HepG2 (cell line): ENCODE data around the gene ZPBP. TPM values are rescaled to one million over a fixed set of nuclear protein-coding genes. Genes with fewer than 3 reads are reported as not detected.

Experiments used
- ATAC-seq: fragments of 200-7000 bp; cut with Tn5 transposase; 3 replicates; pipeline ENCODE4 v1.9.1; 2020; ENCODE audit warnings: mild to moderate bottlenecking, moderate library complexity
- BruUV-seq: library from RNA; stranded (reverse); fragments of 400-500 nt; replicated peaks from 2 replicates; lab custom pipeline; 2021; lab: Mats Ljungman, UMichigan
- CTCF ChIA-PET: fragments of 300-600 bp; formaldehyde crosslinking; extraction: SDS; loops from one replicate; lab custom pipeline; 2021; ENCODE audit warnings: low total read pairs, inconsistent platforms, low intra/inter-chr PET ratio; lab: Yijun Ruan, JAX
- POLR2A ChIA-PET: fragments of 350-600 bp; sonication (Branson Sonifier 250); formaldehyde crosslinking; loops from one replicate; lab custom pipeline; 2020; ENCODE audit warnings: antibody characterized with exemption, inconsistent platforms; lab: Yijun Ruan, JAX
- DNase-seq: peaks from one replicate; pipeline ENCODE4 v3.0.0-alpha.2; 2015; ENCODE audit warnings: low spot score
- FAIRE-seq: peaks from 3 replicates; lab custom pipeline; 2011; peaks lifted over from hg19 to GRCh38; lab: Jason Lieb, UNC
- H2AFZ ChIP-seq: one replicate; pipeline ENCODE4 v1.6.1; 2011; ENCODE audit warnings: low read length, inconsistent platforms
- H3K27ac ChIP-seq: fragments of 300-600 bp; 3 replicates; pipeline ENCODE4 v1.8.0; 2011; ENCODE audit warnings: mixed run types, mild to moderate bottlenecking, mixed read lengths, low read length, inconsistent platforms; ENCODE audit not compliant: insufficient read depth; ENCODE audit errors: extremely low read length
- H3K27me3 ChIP-seq, 2 experiments: fragments of 200-600 bp in 1 of 2; 2 replicates in 1 of 2; 3 replicates in 1 of 2; pipeline versions ENCODE4 v1.6.0 to v1.8.0; 2011; ENCODE audit warnings: low read length in 2 of 2, mild to moderate bottlenecking in 2 of 2, moderate library complexity in 2 of 2, inconsistent platforms in 1 of 2; ENCODE audit not compliant: insufficient read depth in 2 of 2, control insufficient read depth in 1 of 2
- H3K36me3 ChIP-seq, 2 experiments: fragments of 200-600 bp in 1 of 2; replicated peaks in 1 of 2; 2 replicates in 1 of 2; 3 replicates in 1 of 2; pipeline versions ENCODE4 v1.5.1 to v1.8.0; 2011; ENCODE audit warnings: low read length in 2 of 2, inconsistent platforms in 1 of 2; ENCODE audit not compliant: insufficient read depth in 2 of 2, control insufficient read depth in 1 of 2
- H3K4me1 ChIP-seq: 2 replicates; pipeline ENCODE4 v1.5.1; 2012; ENCODE audit warnings: low read length, inconsistent platforms; ENCODE audit not compliant: insufficient read depth
- H3K4me2 ChIP-seq: 2 replicates; pipeline ENCODE4 v1.6.0; 2011; ENCODE audit warnings: low read depth, low read length, inconsistent platforms
- H3K4me3 ChIP-seq, 3 experiments: fragments of 200-600 bp in 1 of 3; sonication (generic), shearing (Covaris generic) in 1 of 3; replicated peaks in 1 of 3; 2 replicates each; pipeline ENCODE4 v1.5.1; 2011 to 2016; ENCODE audit warnings: low read length in 3 of 3, inconsistent platforms in 2 of 3, low read depth in 2 of 3, mild to moderate bottlenecking in 2 of 3, control low read depth in 1 of 3, mixed read lengths in 1 of 3; ENCODE audit not compliant: insufficient read depth in 1 of 3
- H3K79me2 ChIP-seq: one replicate; pipeline ENCODE4 v1.6.1; 2011; ENCODE audit warnings: low read length, inconsistent platforms; ENCODE audit not compliant: insufficient read depth
- H3K9ac ChIP-seq: 2 replicates; pipeline ENCODE4 v1.6.0; 2011; ENCODE audit warnings: mild to moderate bottlenecking, low read depth, low read length, inconsistent platforms; ENCODE audit not compliant: insufficient read depth
- H3K9me3 ChIP-seq: 2 replicates; pipeline ENCODE4 v1.5.1; 2012; ENCODE audit warnings: mild to moderate bottlenecking, low read length
- H4K20me1 ChIP-seq: 2 replicates; pipeline ENCODE4 v1.6.0; 2011; ENCODE audit warnings: inconsistent platforms, mild to moderate bottlenecking, low read length, moderate library complexity; ENCODE audit not compliant: insufficient read depth
- AKNA ChIP-seq: sonication (generic); formaldehyde crosslinking; IDR thresholded peaks from 2 replicates; pipeline ENCODE4 v1.4.0; 2020; ENCODE audit warnings: missing genetic modification reagents, borderline replicate concordance
- CAMTA2 ChIP-seq: sonication (generic); formaldehyde crosslinking; IDR thresholded peaks from 2 replicates; pipeline ENCODE4 v1.4.0; 2020; ENCODE audit warnings: mild to moderate bottlenecking, missing genetic modification reagents, borderline replicate concordance
- GMEB1 ChIP-seq: sonication (generic); formaldehyde crosslinking; IDR thresholded peaks from 2 replicates; pipeline ENCODE4 v1.5.1; 2020; ENCODE audit warnings: missing genetic modification reagents, mild to moderate bottlenecking, borderline replicate concordance
- NR2F6 ChIP-seq, 2 experiments: IDR thresholded peaks; 2 replicates each; pipeline ENCODE4 v1.6.1; 2016; ENCODE audit warnings: antibody characterized with exemption in 1 of 2, mild to moderate bottlenecking in 1 of 2
- POGK ChIP-seq: sonication (generic); formaldehyde crosslinking; conservative IDR thresholded peaks from 2 replicates; pipeline ENCODE4 v1.8.0; 2022; ENCODE audit warnings: mild to moderate bottlenecking, moderate library complexity, missing genetic modification reagents
- ZBTB25 ChIP-seq: IDR thresholded peaks from 2 replicates; pipeline ENCODE4 v1.6.1; 2018; ENCODE audit warnings: missing genetic modification reagents
- ZNF205 ChIP-seq: IDR thresholded peaks from 2 replicates; pipeline ENCODE4 v1.6.1; 2018; ENCODE audit warnings: missing biosample characterization, missing genetic modification reagents
- ZNF792 ChIP-seq: IDR thresholded peaks from 2 replicates; pipeline ENCODE4 v1.6.1; 2016
- WGBS: methylation state at CpG from one replicate; pipeline ENCODE4 v1.1.6; 2017; ENCODE audit warnings: low lambda C conversion rate; 5-methylcytosine and 5-hydroxymethylcytosine counted together
- in situ Hi-C: cut with HindIII; loops from 2 replicates; pipeline ENCODE4 v1.10.0; 2017; ENCODE audit warnings: low pct_unique_long_range_greater_than_20kb; ENCODE audit not compliant: extremely low pct_ligation_motif_present
- intact Hi-C: fragments of 100-400 bp; cut with micrococcal nuclease; formaldehyde crosslinking; loops from one replicate; pipeline ENCODE4 v1.10.0; 2022; ENCODE audit not compliant: unreplicated experiment
- polyA plus RNA-seq, 8 experiments: library from polyadenylated mRNA; depleted of rRNA in 3 of 8; stranded (reverse) in 7 of 8; unstranded in 1 of 8; fragments of >200 nt; fragmentation: Illumina TruSeq in 4 of 8; extraction: Trizol in 4 of 8; gene quantifications; 2 replicates each; pipeline versions ENCODE4 v1.2.1 to v1.2.3, GENCODE V29; 2011 to 2016; ENCODE audit warnings: low read depth in 4 of 8, missing spikeins in 1 of 8, mixed read lengths in 1 of 8; ENCODE audit not compliant: insufficient read depth in 1 of 8
- total RNA-seq, 5 experiments: library from RNA; depleted of rRNA; stranded (reverse); fragments of >200 nt; fragmentation: Illumina TruSeq; extraction: Trizol; gene quantifications; 2 replicates each; pipeline ENCODE4 v1.2.3, GENCODE V29; 2016; ENCODE audit warnings: low read depth in 1 of 5

ZPBP gene
- total and polyA plus RNA-seq, 2 of the 13 experiments (the other 11 are each of a cell fraction or from before 2014, with no cell fraction given), result not detected

GRCh38 chr7:50101873-50102272 lies 8.8 kb upstream of the ZPBP start:
- Histone ChIP-seq H3K27ac (no peak overlapping the region), H3K9ac (no peak overlapping the region), H3K9me3 (no peaks in the 10 kb centered on the region), H3K36me3 (no peaks in the 10 kb centered on the region), H2AFZ (no peak overlapping the region)
- POLR2A ChIA-PET, result no interaction called here
- BruUV-seq, result no TSS peak
- no peak for DNase-seq
- 51% methylated on average over 15 of the region's 15 CpGs for WGBS
- intact Hi-C loops, result no loop called here
- TF ChIP-seq ZBTB25, result no peak
- TF ChIP-seq POGK (CRISPR knock-in tag), result no peak
- no peak for TF ChIP-seq ZNF792
- TF ChIP-seq CAMTA2, result no peak
- TF ChIP-seq ZNF205 (CRISPR knock-in tag), result no peak
- TF ChIP-seq AKNA, result no peak
- no peak for TF ChIP-seq GMEB1
- TF ChIP-seq NR2F6 (IDR thresholded peaks at IDR 0.05), result no peak
- TF ChIP-seq NR2F6 (CRISPR knock-in tag; IDR thresholded peaks at IDR 0.05), result no peak
- TF ChIP-seq, all 625 proteins: peak for 0
- H4K20me1 ChIP-seq, result no peaks in the 10 kb centered on the region
- no peak overlapping the region for H3K4me2 ChIP-seq
- no peak for ATAC-seq
- H3K79me2 ChIP-seq, result no peaks in the 10 kb centered on the region
- in situ Hi-C loops, result loop anchor here (25.0 kb wide), 1 partner anchor 1060 kb away; no protein-coding TSS in a partner anchor
- H3K27me3 ChIP-seq, result no peaks in the 10 kb centered on the region
- no peak for FAIRE-seq
- CTCF ChIA-PET, result no interaction called here
- H3K4me3 ChIP-seq, result no peak overlapping the region
- H3K4me1 ChIP-seq, result no peaks in the 10 kb centered on the region
